ENCODE results near the gene CDC42.
"Not testable (repeated sequence)": the region's sequence is repeated elsewhere in the genome, so short reads cannot be mapped to it uniquely, and the experiment has no call there.

The CDC42 gene

GRCh38 chr1:22089134-22089571, 36.6 kb downstream of the CDC42 start:
- H2BK12ac ChIP-seq (ENCODE audit: low read length): no peak overlapping the region
- no peak for DNase-seq
- no peak overlapping the region for H3K4ac ChIP-seq (ENCODE audit: low read depth, low read length)
- no peak overlapping the region for H2BK120ac ChIP-seq (ENCODE audit: insufficient read depth, low read length, poor library complexity)
- no peak overlapping the region for H3K4me3 ChIP-seq (ENCODE audit: low read depth, low read length)
- no peak overlapping the region for H2AK5ac ChIP-seq (ENCODE audit: low read length)
- H3K9ac ChIP-seq (ENCODE audit: low read length): no peak overlapping the region
- H3K79me1 ChIP-seq (ENCODE audit: low read length): no peaks in the 10 kb centered on the region
- H4K8ac ChIP-seq (ENCODE audit: low read depth, low read length): no peak overlapping the region
- H3K4me2 ChIP-seq (ENCODE audit: low read length): no peak overlapping the region
- no CpG with 5 or more reads among the region's 3 CpGs for WGBS (ENCODE audit: extremely low coverage, insufficient coverage, insufficient read length)
- no peak overlapping the region for H3K14ac ChIP-seq (ENCODE audit: low read length)
- no peak overlapping the region for H4K91ac ChIP-seq (ENCODE audit: low read depth, low read length)
- H3K4me1 ChIP-seq (ENCODE audit: control insufficient read depth in 1 of 2, insufficient read depth in 2 of 2, low read length in 2 of 2): no peaks in the 10 kb centered on the region
- H3K27me3 ChIP-seq (ENCODE audit: insufficient read depth, low read length): no peaks in the 10 kb centered on the region
- H3K36me3 ChIP-seq (ENCODE audit: control insufficient read depth in 1 of 2, insufficient read depth in 2 of 2, low read length in 2 of 2): peaks cover 1 to 17% of the 10 kb centered on the region in 2 experiments
- H2AFZ ChIP-seq (ENCODE audit: insufficient read depth, low read length, poor library complexity): no peak overlapping the region
- no peak overlapping the region for H3K23ac ChIP-seq (ENCODE audit: low read length)
- H2BK5ac ChIP-seq (ENCODE audit: low read depth, low read length, poor library complexity): no peak overlapping the region
- no peak overlapping the region for H3K27ac ChIP-seq (ENCODE audit: low read depth, low read length)
- no peak overlapping the region for H3K18ac ChIP-seq (ENCODE audit: low read length)
- no peaks in the 10 kb centered on the region for H3K9me3 ChIP-seq (ENCODE audit: insufficient read depth, low read depth, low read length)
- peaks cover 2% of the 10 kb centered on the region for H3K79me2 ChIP-seq (ENCODE audit: control insufficient read depth, insufficient read depth, low read length, poor library complexity)
- H4K12ac ChIP-seq (ENCODE audit: low read depth, low read length): no peak overlapping the region

- DNase-seq: no peak
- no peak overlapping the region for H4K91ac ChIP-seq (ENCODE audit: low read depth, low read length)
- no peak overlapping the region for H3K4me2 ChIP-seq (ENCODE audit: low read length)
- no peaks in the 10 kb centered on the region for H3K79me1 ChIP-seq (ENCODE audit: low read length)
- H3K27ac ChIP-seq (ENCODE audit: low read depth, low read length): no peak overlapping the region
- H4K12ac ChIP-seq (ENCODE audit: low read depth, low read length): no peak overlapping the region
- H3K23ac ChIP-seq (ENCODE audit: low read length): no peak overlapping the region
- H3K27me3 ChIP-seq (ENCODE audit: insufficient read depth, low read length): no peaks in the 10 kb centered on the region
- H3K9me3 ChIP-seq (ENCODE audit: insufficient read depth, low read depth, low read length): no peaks in the 10 kb centered on the region
- no peak overlapping the region for H3K4me3 ChIP-seq (ENCODE audit: low read depth, low read length)
- H3K79me2 ChIP-seq (ENCODE audit: control insufficient read depth, insufficient read depth, low read length, poor library complexity): peaks cover 2% of the 10 kb centered on the region
- H2AK5ac ChIP-seq (ENCODE audit: low read length): no peak overlapping the region
- no peak overlapping the region for H3K14ac ChIP-seq (ENCODE audit: low read length)
- no peak overlapping the region for H2BK120ac ChIP-seq (ENCODE audit: insufficient read depth, low read length, poor library complexity)
- no peak overlapping the region for H3K9ac ChIP-seq (ENCODE audit: low read length)
- no peak overlapping the region for H4K8ac ChIP-seq (ENCODE audit: low read depth, low read length)
- H2AFZ ChIP-seq (ENCODE audit: insufficient read depth, low read length, poor library complexity): no peak overlapping the region
- peaks cover 1 to 17% of the 10 kb centered on the region in 2 experiments for H3K36me3 ChIP-seq (ENCODE audit: control insufficient read depth in 1 of 2, insufficient read depth in 2 of 2, low read length in 2 of 2)
- H3K18ac ChIP-seq (ENCODE audit: low read length): no peak overlapping the region
- no peak overlapping the region for H2BK5ac ChIP-seq (ENCODE audit: low read depth, low read length, poor library complexity)
- no peaks in the 10 kb centered on the region for H3K4me1 ChIP-seq (ENCODE audit: control insufficient read depth in 1 of 2, insufficient read depth in 2 of 2, low read length in 2 of 2)
- H3K4ac ChIP-seq (ENCODE audit: low read depth, low read length): peak overlapping the region; percentile 4
- WGBS (ENCODE audit: extremely low coverage, insufficient coverage, insufficient read length): no CpG with 5 or more reads among the region's 6 CpGs
- no peak overlapping the region for H2BK12ac ChIP-seq (ENCODE audit: low read length)
Observed at GRCh38 chr1:22089787-22090186, 37.3 kb downstream of the CDC42 start.

- Histone ChIP-seq H3K27ac (ENCODE audit: low read depth, low read length) (no peak overlapping the region), H3K23ac (ENCODE audit: low read length) (no peak overlapping the region), H3K36me3 (ENCODE audit: control insufficient read depth in 1 of 2, insufficient read depth in 2 of 2, low read length in 2 of 2) (peaks cover 3 to 16% of the 10 kb centered on the region in 2 experiments), H2BK12ac (ENCODE audit: low read length) (no peak overlapping the region), H2AFZ (ENCODE audit: insufficient read depth, low read length, poor library complexity) (no peak overlapping the region), H2AK5ac (ENCODE audit: low read length) (no peak overlapping the region), H3K9me3 (ENCODE audit: insufficient read depth, low read depth, low read length) (no peaks in the 10 kb centered on the region), H3K14ac (ENCODE audit: low read length) (no peak overlapping the region), H3K79me1 (ENCODE audit: low read length) (no peaks in the 10 kb centered on the region), H3K18ac (ENCODE audit: low read length) (no peak overlapping the region), H4K91ac (ENCODE audit: low read depth, low read length) (no peak overlapping the region), H3K4me3 (ENCODE audit: low read depth, low read length) (no peak overlapping the region), H2BK5ac (ENCODE audit: low read depth, low read length, poor library complexity) (no peak overlapping the region), H4K8ac (ENCODE audit: low read depth, low read length) (no peak overlapping the region), H3K4me2 (ENCODE audit: low read length) (no peak overlapping the region), H4K12ac (ENCODE audit: low read depth, low read length) (no peak overlapping the region), H3K27me3 (ENCODE audit: insufficient read depth, low read length) (no peaks in the 10 kb centered on the region), H2BK120ac (ENCODE audit: insufficient read depth, low read length, poor library complexity) (no peak overlapping the region), H3K9ac (ENCODE audit: low read length) (no peak overlapping the region), H3K4ac (ENCODE audit: low read depth, low read length) (no peak overlapping the region), H3K79me2 (ENCODE audit: control insufficient read depth, insufficient read depth, low read length, poor library complexity) (no peaks in the 10 kb centered on the region), H3K4me1 (ENCODE audit: control insufficient read depth in 1 of 2, insufficient read depth in 2 of 2, low read length in 2 of 2) (no peaks in the 10 kb centered on the region)
- no CpG with 5 or more reads among the region's 3 CpGs for WGBS (ENCODE audit: extremely low coverage, insufficient coverage, insufficient read length)
- DNase-seq: no peak
Observed at GRCh38 chr1:22090867-22091266, 38.4 kb downstream of the CDC42 start.

GRCh38 chr1:22092026-22092768, 39.7 kb downstream of the CDC42 start:
- H3K36me3 ChIP-seq (ENCODE audit: control insufficient read depth in 1 of 2, insufficient read depth in 2 of 2, low read length in 2 of 2): peaks cover 11 to 21% of the 10 kb centered on the region in 2 experiments
- H2BK12ac ChIP-seq (ENCODE audit: low read length); H3K23ac ChIP-seq (ENCODE audit: low read length); H3K9ac ChIP-seq (ENCODE audit: low read length); H4K91ac ChIP-seq (ENCODE audit: low read depth, low read length); H3K4me3 ChIP-seq (ENCODE audit: low read depth, low read length); H3K4ac ChIP-seq (ENCODE audit: low read depth, low read length); H4K12ac ChIP-seq (ENCODE audit: low read depth, low read length); H2BK120ac ChIP-seq (ENCODE audit: insufficient read depth, low read length, poor library complexity); DNase-seq; H2AK5ac ChIP-seq (ENCODE audit: low read length); H3K14ac ChIP-seq (ENCODE audit: low read length); H2BK5ac ChIP-seq (ENCODE audit: low read depth, low read length, poor library complexity); H3K79me2 ChIP-seq (ENCODE audit: control insufficient read depth, insufficient read depth, low read length, poor library complexity); H3K18ac ChIP-seq (ENCODE audit: low read length); H3K9me3 ChIP-seq (ENCODE audit: insufficient read depth, low read depth, low read length); H3K27ac ChIP-seq (ENCODE audit: low read depth, low read length); H3K27me3 ChIP-seq (ENCODE audit: insufficient read depth, low read length); H4K8ac ChIP-seq (ENCODE audit: low read depth, low read length); H2AFZ ChIP-seq (ENCODE audit: insufficient read depth, low read length, poor library complexity); H3K4me2 ChIP-seq (ENCODE audit: low read length); H3K79me1 ChIP-seq (ENCODE audit: low read length); H3K4me1 ChIP-seq (ENCODE audit: control insufficient read depth in 1 of 2, insufficient read depth in 2 of 2, low read length in 2 of 2): not testable (repeated sequence)
- WGBS (ENCODE audit: extremely low coverage, insufficient coverage, insufficient read length): no CpG with 5 or more reads among the region's 3 CpGs
